Cortex of kidney (tissue), 1 donor: ENCODE results near the gene UBASH3A.

Source experiments
- DNase-seq: peaks from one replicate; lab custom pipeline; 2025; lab: John Stamatoyannopoulos, UW

Gene UBASH3A

DNA sequence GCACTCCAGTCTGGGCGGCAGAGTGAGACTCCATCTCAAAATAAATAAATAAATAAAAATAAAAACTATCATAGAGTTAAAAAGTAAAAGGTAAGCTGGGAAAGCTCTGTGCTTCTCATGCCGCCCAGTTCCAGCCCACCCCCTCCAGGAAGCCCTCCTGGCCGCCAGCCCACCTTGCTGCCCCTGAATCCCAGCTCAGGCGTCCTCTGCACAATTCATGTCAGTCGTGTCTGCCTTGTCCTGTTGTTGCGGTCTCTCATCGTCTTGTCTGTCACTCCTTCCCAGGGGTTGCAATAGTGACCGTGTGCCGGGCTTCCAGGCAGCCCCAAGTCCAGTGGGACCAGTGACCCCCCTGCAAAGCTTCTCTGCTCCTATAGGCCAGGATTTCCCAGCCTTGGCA is 48.2 kb downstream of the UBASH3A start:
- no peak for DNase-seq

DNA sequence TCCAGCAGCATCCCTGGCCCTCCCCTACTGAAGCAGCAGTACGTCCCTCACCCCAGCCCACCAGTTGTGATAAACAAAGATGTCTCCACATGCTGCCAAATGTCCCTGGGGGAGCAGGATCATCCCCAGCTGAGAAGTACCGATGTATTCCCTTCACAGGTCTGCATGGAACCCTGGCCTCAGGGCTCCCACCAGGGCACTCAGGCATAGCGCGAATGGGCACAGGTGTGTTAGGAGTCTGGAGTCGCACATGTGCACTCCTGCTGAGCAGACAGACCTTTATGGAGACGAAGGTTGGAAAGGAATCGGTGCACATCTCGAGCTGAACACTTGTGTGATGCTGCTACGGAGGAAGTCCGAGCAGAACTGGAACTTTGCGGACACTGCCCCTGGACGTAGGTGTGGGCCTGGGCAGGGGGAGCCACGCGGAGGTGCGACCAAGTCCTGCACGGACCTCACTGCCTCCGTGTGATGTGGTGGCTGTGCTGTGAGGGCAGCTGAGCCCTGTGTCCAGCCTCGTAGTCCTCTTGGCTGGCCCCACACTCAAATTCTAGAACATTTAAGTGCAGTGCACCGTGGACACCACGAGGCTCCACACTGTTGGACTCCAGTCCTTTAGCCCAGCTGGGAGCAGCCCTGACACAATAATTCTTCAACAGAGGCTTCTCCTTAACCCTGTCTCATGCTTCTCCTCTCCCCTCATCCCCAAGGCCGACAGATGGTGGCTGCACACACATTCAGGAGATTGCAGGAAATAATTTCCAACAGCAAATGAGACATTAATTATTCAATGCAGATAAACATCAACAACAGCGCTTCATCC is 48.9 kb downstream of the UBASH3A start:
- no peak for DNase-seq

DNA sequence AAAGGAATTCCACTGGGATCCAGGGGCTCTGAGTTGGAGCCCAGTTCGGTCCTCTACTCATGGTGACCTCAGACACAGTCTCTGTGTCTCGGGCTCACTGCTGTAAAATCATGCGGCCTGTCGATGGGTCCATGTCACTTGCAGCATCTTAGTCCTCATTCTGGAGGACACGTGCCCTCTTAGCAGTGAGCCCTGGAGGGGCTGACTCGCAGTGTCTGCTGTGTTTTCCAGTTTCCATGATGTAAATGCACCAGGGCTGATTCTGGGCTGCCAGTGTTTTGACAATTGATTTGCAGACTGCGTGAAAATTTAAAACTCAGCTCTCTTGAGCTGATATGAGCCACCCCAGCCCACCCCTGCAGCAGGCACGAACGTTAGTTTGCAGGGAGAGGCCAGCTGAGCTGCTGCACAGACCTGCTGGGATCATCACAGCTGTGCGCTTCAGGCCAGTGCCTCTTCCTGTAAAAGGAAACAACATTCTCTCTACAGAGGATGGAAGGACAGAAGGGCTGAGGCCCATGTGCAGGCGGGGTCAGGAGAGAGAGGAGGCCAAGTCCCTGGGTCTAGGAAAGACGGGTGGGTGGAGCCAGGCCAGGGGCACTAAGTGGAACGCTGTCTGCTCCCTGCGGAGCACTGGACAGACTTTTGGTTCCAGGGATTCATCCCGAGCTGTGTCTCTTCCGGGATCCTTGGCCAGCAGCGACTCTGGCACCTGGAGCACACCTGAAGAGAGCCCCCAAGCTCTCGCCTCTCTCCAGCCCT is 49.7 kb downstream of the UBASH3A start:
- DNase-seq = no peak

DNA sequence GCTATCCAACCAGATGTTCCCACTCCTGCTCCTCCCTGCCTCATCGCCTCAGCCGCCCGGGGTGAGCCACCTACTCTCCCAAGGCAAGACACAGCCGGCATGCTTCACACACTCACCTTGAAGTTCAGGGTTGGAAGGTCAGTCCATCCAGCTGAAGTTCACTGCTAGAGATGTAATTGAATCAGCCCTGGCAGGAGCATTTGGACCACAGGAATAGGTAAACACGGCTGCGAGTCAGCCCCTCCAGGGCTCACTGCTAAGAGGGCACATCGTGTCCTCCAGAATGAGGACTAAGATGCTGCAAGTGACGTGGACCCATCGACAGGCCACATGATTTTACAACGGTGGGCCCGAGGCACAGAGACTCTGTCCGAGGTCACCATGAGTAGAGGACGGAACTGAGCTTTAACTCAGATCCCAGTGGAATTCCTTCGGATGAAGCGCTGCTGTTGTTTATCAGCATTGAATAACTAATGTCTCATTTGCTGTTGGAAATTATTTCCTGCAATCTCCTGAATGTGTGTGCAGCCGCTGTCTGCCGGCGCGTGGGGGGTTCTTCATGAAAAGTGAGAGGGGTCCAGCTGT is 50.4 kb downstream of the UBASH3A start:
- no peak for DNase-seq

DNA sequence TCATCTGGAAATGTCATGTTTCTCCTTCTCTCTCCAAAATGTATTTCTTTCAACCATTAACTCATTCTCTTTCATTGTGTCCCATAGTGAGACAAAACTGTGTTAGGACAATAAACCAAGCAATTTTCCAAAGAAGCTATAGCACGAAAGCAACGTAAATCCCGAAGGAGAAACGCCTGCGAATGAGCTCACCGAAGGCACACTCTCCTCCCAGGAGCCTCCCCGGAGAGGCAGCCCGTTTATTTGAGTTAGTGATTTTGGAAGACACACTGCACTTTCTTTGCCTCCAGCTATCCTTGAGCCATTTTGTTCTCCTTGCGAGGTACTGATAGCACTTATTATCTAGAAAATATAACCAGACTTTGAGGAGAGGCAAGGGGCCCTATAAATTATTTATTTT is 51.1 kb downstream of the UBASH3A start:
- no peak for DNase-seq

DNA sequence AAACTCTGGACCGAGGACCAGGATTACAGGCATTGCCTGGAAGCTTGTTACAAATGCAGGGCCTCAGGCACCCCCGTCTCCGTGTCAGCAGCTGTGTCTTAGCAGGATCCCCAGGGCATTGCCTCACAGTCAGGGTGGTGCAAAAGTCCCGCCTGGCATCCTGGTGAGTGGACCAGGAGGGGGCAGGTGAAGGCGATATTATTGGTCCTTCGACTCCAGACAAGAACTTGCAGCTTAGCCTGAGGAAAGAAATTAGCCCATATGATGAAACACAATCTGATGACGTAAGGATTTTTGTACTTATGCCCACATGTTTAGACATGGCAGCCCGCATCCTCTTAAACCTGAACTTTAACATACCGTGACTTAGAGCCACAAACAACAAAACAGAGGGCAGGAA is 51.5 kb downstream of the UBASH3A start:
- DNase-seq = no peak

DNA sequence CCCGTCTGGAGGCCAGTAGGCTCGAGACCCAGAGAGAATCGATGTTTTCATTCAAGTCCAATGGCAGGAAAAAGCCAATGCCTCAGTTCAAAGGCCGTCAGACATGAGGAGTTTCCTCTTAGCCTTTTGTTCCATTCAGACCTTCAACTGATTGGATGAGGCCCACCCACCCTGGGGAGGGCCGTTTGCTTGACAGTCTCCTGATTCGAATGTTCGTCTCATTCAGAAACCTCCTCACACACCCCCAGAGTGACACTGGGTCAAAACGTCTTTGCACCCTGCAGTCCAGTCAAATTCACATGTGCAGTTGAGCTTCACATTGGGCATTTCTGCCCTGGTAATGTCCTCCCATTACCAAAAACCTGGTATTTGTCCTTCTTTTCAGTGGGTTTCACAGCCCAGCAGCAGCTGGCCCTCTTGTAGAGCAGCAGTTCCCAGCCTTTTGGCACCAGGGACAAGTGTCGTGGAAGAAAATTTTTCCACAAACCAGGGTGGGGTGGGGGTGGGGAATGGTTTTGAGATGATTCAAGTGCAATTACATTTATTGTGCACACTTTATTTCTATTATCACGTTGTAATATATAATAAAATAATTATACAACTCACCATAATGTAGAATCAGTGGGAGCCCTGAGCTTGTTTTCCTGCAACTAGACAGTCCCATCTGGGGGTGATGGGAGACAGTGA is 52.2 kb downstream of the UBASH3A start:
- no peak for DNase-seq

DNA sequence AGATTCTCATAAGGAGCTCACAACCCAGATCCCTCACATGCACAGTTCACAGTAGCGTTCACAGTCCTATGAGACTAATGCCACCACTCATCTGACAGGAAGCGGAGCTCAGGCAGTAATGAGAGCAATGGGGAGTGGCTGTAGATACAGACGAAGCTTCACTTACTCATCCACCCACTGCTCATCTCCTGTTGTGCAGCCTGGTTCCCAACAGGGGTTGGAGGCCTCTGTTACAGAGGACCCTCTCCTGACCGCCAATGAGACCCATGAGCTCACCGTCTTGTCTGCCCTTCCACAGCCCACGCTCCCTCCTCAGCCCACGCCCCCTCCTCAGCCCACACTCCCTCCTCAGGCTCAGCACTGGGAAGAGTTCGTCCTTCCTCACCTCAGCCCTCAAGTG is 52.8 kb downstream of the UBASH3A start:
- no peak for DNase-seq

DNA sequence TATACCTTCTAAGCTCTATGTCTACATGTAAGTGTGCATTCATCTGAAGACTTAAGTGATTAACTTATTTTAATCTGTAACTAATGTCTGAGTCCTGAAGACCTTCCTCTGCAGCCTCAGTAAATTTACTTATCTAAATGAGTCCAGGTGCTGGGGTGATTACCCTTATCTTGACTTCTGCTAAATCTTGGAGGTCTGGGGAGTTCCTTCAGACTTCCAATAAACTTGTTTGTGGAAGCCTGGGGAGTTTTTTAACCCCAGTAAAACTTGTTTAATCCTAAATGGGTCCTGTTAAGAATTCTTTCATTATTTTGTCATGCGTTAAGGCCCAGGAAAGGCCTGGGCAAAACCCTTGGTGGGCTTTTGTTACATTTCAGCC is 55.4 kb downstream of the UBASH3A start:
- no peak for DNase-seq

DNA sequence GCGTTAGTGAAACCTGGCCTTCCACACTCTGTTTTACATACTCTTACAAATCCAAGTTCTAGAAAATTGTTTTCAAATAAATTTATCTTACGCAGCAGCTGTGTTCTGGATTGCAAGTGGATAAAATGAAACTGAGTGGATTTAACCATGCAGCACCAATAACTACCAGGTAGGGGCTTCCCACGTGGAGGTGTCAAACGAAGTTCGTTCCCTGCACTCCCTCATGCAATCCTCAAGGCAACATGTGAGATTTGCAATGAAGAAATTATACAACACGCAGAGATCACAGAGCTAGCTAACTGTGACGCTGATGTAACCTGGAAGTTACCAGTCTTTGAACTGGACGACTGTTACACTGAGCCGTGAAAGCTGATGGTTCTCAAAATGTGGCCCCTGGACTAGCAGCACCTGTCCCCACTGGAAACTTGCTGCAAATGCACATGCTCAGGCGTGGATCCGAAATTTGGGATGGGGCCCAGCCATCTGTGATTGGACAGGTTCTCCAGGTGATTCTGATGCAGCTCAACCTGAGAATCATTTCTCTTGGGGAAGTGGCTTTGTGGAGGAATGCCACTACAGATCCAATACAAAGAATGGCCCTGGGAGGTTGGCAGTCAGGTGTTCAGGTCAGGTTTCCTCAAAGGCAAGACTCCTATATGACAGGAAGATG is 56.0 kb downstream of the UBASH3A start:
- no peak for DNase-seq

DNA sequence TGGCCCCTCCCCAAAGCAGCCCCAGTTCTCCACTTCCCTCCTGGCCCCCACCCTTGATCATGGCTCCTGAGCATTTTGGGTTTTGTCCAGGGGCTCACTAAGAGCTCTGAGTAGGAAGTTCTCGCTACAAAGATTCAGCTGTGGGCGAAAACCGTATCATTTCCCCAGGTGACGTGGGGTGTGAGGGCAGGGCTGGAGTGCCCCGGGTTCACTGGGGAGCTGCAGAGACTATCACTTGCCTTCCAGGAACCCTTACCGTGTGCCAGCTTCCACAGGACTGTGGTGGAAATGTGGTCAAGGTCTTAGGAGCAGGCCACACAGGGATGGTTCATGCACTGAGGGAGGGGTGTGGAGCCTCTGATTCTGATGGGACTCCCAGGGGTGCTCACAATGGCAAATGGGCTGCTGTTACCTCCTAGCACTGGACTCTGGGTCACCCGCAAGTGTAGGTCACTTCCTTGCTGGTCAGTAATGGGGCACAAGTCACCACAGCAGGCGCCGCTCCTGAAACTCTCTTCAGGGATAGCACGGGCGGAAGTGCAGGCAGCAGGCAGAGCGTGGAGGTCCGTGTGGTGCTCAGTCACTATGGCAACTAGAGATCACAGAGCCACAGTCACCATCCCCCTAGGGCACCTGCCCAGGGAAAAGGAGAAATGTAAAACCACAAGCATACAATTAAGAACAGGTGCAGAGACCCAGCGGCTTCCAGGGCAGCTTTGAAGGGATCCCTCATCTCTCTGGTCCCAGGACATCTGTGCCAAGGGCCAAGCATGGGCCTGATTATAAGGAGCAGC is 56.9 kb downstream of the UBASH3A start:
- no peak for DNase-seq

DNA sequence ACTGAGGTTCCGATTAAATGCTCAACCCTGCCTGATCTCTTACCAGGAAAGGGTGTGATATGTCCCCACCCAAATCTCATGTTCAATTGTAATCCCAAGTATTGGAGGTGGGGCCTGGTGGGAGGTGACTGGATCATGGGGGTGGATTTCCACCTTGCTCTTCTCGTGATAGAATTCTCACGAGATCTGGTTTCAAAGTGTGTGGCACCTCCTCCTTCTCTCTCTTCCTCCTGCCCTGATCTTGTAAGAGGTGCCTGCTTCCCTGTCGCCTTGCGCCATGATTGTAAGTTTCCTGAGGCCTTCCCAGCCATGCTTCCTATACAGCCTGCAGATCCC is 57.5 kb downstream of the UBASH3A start:
- no peak for DNase-seq

DNA sequence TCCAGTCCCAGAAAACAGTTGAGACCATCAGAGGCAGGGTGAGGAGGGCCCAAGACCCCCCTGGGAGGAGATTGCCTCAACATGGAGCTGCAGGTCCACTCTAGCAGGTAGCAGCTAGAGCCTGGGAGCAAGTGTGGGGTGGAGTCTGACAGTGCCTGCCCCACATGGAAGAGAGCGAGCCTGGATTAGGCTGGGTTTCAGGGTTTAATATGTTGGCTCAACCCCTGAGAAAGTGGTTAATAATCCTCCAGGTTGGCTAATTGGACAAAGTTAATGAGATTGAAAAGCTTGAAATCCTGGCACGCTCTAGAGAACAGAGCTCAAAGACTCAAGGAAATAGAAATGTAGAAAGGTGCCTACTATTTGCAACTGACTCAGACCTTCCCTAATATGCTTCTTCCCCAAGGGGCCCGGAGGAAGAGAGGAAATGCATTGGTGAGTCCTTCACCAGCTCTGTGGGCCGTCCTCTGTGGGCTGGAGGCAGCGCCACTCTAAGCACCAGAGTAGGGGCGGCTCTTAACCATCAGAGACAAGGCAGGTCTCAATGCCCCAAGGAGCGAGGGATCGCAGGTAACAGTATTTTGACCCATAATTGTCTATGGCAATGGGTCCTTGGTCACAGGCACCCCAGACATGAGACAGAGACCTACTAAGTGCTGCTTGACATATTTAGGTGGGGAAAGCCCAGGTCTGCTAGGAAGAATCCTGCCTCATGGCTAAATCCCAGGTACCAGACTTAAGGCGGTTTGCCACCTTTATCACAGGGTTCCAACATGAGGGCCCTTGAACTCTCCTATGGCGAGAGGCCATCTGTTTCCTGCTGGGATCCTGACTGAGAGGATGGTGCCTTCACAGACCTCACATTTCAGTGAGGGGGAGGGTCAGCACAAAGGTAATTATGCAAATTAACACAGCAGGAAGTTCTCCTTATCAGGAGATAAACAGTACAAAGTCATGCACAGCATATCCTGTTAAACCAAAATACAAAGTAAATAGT is 58.5 kb downstream of the UBASH3A start:
- DNase-seq = no peak

DNA sequence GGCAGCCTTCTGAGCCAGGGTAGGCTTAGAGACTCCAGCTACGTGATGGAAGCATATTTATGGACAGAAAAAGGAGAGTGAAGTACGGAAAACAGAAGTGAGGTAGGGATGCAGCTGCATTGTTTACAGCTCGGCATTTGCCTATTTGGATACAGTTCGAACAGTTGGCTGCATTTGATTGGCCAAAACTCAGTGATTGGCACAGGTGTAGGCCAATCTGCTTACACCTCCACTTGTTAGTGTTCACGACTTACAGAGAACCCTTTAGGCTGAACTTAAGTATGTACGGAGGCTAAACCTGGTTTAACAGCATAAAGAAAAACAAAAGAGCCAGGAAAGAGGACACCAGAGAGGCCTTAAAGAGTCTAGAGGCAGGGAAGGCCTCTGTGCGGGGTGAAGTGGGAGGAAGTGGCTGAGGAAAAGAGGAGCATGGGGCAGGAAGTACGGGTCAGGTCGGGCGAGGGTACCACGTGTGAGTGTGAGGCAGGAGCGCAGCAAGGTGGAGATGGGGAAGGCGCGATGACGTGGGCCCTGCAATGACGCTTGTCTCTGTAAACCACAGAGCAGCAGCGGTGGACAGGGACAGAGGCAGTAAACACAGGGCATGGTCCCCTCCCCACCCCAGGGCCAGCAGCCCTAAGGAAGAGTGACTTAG is 60.3 kb downstream of the UBASH3A start:
- DNase-seq = no peak

DNA sequence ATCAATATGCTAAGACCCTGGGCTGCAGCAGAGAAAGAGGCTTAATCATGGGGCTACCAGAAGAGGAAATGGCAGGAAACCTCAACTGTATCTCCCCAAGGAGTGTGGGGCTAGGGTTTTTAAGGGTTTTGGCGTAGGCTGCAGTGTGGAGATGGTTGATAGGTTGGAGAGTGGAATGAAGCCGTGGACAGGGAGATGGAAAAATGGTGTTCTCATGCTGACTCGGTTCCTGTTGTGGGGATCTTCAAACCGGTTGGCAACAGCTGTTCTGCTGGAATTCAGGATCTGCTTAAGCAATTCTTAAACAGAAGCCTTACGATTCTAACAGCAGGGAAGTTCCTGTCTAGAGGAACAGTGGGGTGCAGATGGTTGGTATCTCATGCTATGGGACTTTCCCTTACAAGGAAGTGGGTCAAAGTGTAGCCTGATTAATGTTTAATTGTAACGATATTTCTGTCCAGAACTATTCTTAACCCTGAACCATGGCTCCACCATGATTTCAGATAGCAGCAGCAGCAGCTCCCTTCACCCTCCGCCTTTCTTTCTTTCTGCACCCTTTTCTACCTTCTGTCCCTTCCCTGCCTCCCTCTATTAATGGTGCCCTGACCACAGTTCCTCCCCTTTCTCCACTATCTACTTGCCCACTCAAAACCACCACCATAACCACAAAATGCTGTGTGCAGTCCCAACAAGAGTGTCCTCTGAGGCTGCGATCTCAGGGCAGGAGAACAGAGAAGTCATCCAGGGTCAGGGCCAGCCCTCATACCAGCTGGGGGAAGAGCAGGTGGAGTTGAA is 61.5 kb downstream of the UBASH3A start:
- DNase-seq = no peak

DNA sequence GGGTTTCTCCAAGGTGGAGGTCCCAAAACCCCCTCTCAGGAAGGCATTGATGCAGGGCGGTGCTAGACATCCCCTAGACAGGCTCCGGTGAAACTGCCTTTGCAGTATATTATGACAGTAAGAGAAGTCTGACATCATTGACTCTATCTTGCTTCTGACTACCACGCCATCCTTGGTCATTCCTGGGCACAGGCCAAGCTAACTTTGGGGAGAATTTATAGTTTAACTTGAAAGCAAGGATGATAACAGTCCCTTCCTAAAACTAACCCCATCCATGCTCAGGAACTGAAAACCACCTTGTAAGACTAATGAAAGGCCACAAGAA is 62.1 kb downstream of the UBASH3A start:
- DNase-seq = no peak

DNA sequence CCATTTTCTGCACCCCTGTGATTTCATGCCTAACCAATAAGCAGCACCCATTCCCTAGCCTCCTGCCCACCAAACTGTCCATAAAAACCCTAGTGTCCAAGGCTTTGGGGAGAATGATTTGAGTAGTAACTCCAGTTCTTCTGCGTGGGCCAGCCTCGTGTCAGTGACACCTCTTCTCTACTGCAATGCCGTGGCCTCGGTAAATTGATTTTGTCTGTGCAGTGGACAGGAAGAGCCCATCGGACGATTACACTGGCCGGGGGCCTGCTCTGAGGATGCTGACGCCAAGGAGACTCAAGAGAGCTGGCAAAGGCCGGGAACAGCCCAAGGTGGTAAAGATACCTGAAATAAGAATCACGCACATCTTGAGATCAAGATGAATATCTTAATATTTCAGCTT is 63.0 kb downstream of the UBASH3A start:
- DNase-seq = no peak

DNA sequence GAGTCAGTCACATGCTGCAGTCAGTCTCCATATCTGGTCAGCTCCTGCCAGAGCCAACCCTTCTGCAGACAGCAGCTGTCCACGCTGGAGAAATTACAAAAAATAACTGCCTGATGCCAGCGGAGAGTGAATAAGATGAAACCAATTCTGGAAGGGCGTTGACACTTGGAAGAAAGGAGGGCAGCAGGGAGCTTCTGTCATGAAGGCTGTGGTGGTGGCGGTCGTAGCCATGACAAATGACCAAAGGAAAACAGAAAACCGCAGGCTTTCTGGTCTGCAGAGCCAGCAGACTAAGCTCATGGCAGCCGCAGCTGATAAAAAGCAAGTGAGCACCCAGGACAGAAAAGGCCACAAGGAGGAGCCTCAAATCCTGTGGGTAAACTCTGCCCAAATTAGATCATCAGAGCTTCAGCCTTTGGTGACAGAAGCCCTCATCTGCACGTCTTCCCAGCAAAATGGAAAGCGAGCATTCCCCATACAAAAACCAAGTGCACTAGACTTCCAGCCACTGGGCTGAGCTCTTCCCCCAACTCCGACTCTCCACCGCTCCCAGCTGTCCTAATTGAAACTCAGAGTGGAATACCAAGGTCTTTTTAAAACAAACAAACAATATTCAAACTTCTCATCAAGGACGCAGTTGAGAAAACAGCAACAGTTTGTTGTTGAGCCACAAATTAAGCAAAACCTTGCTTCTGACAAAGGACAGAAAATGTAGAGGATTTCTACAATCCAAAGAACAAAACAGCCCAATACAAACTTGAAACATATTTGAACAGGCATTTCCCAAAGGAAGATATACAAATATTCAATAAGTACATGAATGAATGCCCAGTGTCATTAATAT is 63.7 kb downstream of the UBASH3A start:
- DNase-seq = no peak
